ENCODE results near the gene FKBP8. TPM values are rescaled to one million over a fixed set of nuclear protein-coding genes. Genes with fewer than 3 reads are reported as not detected.

Gene FKBP8
- total RNA-seq, 2 experiments from 2014 or later: 232 to 236 TPM

DNA sequence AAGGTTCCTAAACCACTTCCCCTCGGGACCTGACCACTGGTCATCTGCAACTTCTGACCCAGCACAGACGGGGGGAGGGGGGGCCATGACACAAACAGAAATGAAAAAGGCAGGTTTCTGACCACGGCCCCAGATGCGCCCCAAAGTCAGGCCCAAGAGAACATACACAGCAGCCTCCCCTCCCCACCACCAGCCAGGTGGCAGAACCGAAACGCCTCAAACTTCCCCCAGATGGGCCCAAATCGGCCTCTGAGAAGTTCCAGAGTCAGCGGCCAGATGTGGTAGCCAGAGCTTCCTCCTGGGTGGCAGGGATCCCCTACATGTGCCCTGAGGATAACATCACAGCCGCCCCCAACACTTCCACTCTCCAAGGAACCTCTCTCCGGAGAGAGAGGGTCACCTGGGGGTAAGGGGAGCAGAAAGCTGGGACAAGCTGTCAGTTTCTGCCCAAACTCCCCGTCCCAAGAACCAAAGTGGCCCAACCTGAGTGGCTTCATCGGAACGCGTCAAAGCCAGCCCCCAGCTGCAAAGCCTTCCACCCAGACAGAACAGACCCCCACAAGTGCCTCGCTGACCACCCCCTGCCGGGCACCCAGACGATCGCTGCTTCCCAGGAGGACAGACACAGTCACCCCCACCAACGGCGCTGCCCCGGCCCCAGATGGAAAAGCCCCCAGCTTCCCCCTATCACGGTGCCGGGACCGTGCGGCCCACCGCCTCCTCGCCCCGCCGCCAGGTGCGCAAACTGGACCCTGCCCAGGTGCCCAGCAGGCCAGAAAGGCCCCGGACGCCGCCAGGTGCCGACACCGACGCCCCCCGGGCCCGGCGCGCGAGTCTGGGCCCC is 22.3 kb downstream of the FKBP8 start:
- intact Hi-C loops (cut with micrococcal nuclease): loop anchor here (2.0 kb wide), 2 partner anchors 14 to 50 kb away; no protein-coding TSS in a partner anchor
- Mint-ChIP-seq H3K9me3 (no peaks in the 10 kb centered on the region), H3K27ac (peak overlapping the region; percentile 92), H3K4me3 (peak overlapping the region; percentile 90), H3K4me1 (ENCODE audit: low read depth) (peaks cover 24% of the 10 kb centered on the region), H3K27me3 (no peaks in the 10 kb centered on the region), H3K36me3 (no peaks in the 10 kb centered on the region)
- POLR2A ChIA-PET: interaction anchor here (0.7 to 4.3 kb wide), 14 partner anchors 14 to 682 kb away, joined by 3 to 21 read pairs (median 6); partner anchors contain the start of genes FKBP8, KXD1, NR2C2AP and REX1BD
- CTCF ChIA-PET: interaction anchor here (0.7 to 4.7 kb wide), 26 partner anchors 13 to 518 kb away, joined by 3 to 91 read pairs (median 8); partner anchors contain the start of genes FKBP8, REX1BD and UBA52
- DNase-seq: peak; percentile 38

DNA sequence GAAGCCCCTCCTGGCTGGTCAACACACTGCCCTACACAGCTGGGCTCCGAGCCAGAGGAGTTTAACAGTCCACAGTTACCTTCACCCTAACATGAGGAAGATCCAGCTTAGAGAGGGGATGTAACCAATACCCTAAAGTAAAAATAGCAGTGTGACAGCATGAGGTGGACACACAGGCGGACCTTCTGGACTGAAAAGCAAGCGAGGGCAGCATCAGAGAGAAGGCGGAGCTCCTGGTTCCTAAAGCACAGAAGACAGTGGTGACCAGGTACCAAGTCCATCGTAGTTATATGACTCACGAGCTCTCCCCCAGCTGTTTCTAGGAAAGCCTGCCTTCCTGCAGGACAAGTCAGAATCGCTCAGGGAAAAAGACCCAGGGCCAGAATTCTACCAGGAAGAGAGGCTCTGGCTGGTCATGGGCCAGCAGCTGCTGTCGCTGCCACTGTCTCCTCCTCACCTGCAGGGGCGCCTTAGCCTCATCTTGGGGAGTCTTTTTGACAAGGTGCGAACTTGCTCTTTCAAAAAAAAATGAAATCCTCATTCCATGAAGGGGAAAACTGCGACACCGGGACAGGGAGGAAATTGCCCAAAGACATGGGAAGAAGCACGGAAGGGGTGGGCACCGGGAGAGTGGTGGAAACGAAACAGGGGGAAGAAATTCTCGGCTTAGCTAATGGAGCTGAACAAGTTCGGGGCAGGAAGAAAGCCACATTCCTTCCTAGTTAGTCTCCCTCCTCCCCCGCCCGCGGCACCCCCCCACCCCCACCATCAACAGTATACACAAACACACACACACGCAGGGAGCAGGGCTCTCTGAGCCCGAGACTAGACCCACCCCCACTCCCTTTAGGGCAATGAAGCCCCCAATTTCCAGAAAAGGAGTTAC is 23.2 kb downstream of the FKBP8 start:
- Mint-ChIP-seq H3K27ac (peak overlapping the region; percentile 86), H3K4me1 (ENCODE audit: low read depth) (peaks cover 33% of the 10 kb centered on the region), H3K4me3 (peak overlapping the region; percentile 90), H3K36me3 (no peaks in the 10 kb centered on the region), H3K9me3 (no peaks in the 10 kb centered on the region), H3K27me3 (no peaks in the 10 kb centered on the region)
- intact Hi-C loops (cut with micrococcal nuclease): loop anchor here (2.0 kb wide), 2 partner anchors 13 to 49 kb away; no protein-coding TSS in a partner anchor
- DNase-seq: peak; percentile 72
- ChIA-PET POLR2A (interaction anchor here (0.7 to 4.3 kb wide), 13 partner anchors 11 to 683 kb away, joined by 3 to 21 read pairs (median 4); partner anchors contain the start of genes KXD1, NR2C2AP, REX1BD and UPF1), CTCF (interaction anchor here (0.7 to 4.7 kb wide), 35 partner anchors 9 to 518 kb away, joined by 3 to 91 read pairs (median 5); partner anchors contain the start of genes FKBP8, KXD1, REX1BD and UBA52)

DNA sequence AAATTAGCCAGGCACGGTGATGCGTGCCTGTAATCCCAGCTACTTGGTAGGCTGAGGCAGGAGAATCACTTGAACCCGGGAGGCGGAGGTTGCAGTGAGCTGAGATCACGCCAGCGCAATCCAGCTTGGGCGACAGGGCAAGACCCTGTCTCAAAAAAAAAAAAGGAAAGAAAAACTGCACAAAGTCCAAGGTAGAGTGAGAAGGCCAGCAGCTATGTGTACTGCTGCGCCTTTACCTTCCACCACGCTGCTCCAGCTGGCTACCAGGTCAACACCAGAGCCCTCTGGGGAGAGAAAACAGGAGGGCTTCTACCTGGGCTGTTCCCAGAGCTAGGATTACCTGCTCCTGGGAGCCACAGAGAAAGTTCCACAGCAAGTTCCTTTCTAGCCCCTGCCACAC is 24.7 kb downstream of the FKBP8 start:
- no peak for DNase-seq
- Mint-ChIP-seq H3K27me3 (no peaks in the 10 kb centered on the region), H3K4me1 (ENCODE audit: low read depth) (peaks cover 41% of the 10 kb centered on the region), H3K27ac (no peak overlapping the region), H3K36me3 (no peaks in the 10 kb centered on the region), H3K9me3 (no peaks in the 10 kb centered on the region), H3K4me3 (no peak overlapping the region)
- POLR2A ChIA-PET: interaction anchor here (1.0 kb wide), 1 partner anchor 25 kb away, joined by 4 read pairs; the partner anchor contains the start of gene FKBP8
- CTCF ChIA-PET: interaction anchor here (0.6 to 4.7 kb wide), 8 partner anchors 10 to 328 kb away, joined by 3 to 61 read pairs (median 12); partner anchors contain the start of gene REX1BD
- intact Hi-C loops (cut with micrococcal nuclease): no loop called here

DNA sequence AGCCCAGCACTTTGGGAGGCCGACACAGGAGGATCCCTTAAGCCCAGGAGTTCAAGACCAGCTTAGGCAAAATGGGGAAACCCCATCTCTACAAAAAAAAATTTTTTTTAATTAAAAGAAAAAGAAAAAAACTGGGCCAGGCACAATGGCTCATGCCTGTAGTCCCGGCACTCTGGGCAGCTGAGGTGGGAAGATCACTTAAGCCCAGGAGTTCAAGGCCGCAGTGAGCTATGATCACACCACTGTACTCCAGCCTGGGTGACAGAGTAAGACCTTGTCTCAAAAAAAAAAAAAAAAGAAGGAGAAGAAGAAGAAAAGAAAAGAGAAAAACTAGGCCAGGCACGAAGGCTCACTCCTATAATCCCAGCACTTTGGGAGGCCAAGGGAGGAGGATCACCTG is 25.8 kb downstream of the FKBP8 start:
- intact Hi-C loops (cut with micrococcal nuclease): no loop called here
- no peaks in the 10 kb centered on the region for H3K27me3 Mint-ChIP-seq
- peaks cover 47% of the 10 kb centered on the region for H3K4me1 Mint-ChIP-seq (ENCODE audit: low read depth)
- no peaks in the 10 kb centered on the region for H3K9me3 Mint-ChIP-seq
- H3K4me3 Mint-ChIP-seq: no peak overlapping the region
- DNase-seq: no peak
- H3K36me3 Mint-ChIP-seq: no peaks in the 10 kb centered on the region
- H3K27ac Mint-ChIP-seq: no peak overlapping the region
- CTCF ChIA-PET: interaction anchor here (1.0 to 2.7 kb wide), 4 partner anchors 9 to 48 kb away, joined by 3 to 7 read pairs (median 6); no protein-coding TSS in a partner anchor
- POLR2A ChIA-PET: no interaction called here

DNA sequence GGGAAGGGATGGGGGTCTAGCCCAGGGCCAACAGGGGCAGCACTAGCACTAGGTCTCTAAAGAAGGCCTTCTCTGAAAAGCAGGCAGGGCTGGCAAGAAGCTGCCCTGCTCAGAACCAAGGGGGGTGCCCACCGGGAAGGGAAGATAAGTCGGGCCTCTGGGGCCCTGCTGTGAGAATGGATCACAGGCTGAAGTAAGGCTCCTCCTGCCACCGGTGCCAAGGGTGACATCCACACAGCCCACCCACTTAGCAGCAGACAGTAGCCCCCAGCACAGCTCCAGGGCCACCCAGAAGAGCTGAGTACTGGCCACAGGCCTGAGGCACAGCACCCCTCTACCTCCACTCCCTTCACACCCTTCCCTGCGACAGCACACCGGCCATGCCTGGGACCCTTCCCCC is 27.4 kb downstream of the FKBP8 start:
- H3K27me3 Mint-ChIP-seq: no peaks in the 10 kb centered on the region
- no peak overlapping the region for H3K4me3 Mint-ChIP-seq
- no peaks in the 10 kb centered on the region for H3K36me3 Mint-ChIP-seq
- CTCF ChIA-PET: interaction anchor here (1.3 kb wide), 1 partner anchor 45 kb away, joined by 5 read pairs; no protein-coding TSS in a partner anchor
- H3K9me3 Mint-ChIP-seq: no peaks in the 10 kb centered on the region
- no peak overlapping the region for H3K27ac Mint-ChIP-seq
- POLR2A ChIA-PET: interaction anchor here (2.0 kb wide), 1 partner anchor 9 kb away, joined by 4 read pairs; no protein-coding TSS in a partner anchor
- H3K4me1 Mint-ChIP-seq (ENCODE audit: low read depth): peaks cover 45% of the 10 kb centered on the region
- intact Hi-C loops (cut with micrococcal nuclease): no loop called here
- DNase-seq: no peak

DNA sequence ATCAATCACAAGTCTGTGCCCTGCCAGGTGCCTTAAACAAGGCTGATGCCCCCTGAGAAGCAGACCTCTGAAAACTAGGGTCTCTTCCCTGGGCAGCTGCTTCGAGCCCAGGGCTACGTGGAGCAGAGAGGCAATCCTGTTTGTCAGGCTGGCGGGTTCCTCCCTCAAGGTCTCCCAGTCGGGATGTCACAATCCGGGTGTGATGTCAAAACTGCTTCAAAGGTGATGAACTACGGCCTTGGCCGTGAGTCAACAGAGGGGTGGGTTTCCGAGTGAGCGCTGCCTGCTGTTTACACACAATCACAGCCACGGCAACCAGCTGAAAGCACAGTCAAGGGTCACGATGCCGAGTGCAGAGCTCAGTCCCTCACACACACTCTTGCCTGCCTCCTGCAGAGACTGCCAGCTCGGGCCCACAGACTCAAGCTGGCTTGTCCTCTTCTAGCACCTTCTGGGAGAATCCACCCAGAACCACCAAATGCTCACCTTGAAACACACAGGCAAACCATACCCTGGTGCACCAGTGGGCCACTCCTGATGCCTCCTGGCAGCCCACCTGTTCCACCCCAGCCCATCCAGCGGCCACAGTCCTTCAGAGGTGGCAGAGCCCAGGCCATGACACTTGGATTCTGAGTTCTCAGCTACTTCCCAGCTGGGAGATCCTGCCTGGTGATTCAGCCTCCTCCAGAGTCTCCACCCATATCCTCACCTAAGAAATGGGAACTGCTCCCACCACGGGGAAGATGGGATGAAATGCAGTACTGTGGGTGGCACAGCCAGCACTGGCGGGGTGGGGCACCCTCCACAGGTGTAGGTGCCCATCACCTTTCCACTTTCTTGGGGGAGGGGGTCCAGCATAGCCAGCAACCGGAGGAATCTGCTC is 28.3 kb downstream of the FKBP8 start:
- H3K4me1 Mint-ChIP-seq (ENCODE audit: low read depth): peaks cover 51% of the 10 kb centered on the region
- no peaks in the 10 kb centered on the region for H3K9me3 Mint-ChIP-seq
- peak overlapping the region; percentile 35 for H3K27ac Mint-ChIP-seq
- no peaks in the 10 kb centered on the region for H3K27me3 Mint-ChIP-seq
- H3K36me3 Mint-ChIP-seq: no peaks in the 10 kb centered on the region
- intact Hi-C loops (cut with micrococcal nuclease): no loop called here
- CTCF ChIA-PET: interaction anchor here (1.3 kb wide), 2 partner anchors 19 to 44 kb away, joined by 3 to 5 read pairs; no protein-coding TSS in a partner anchor
- DNase-seq: peak; percentile 51
- no peak overlapping the region for H3K4me3 Mint-ChIP-seq
- POLR2A ChIA-PET: interaction anchor here (0.7 to 2.0 kb wide), 2 partner anchors 8 to 10 kb away, joined by 3 to 4 read pairs; no protein-coding TSS in a partner anchor

DNA sequence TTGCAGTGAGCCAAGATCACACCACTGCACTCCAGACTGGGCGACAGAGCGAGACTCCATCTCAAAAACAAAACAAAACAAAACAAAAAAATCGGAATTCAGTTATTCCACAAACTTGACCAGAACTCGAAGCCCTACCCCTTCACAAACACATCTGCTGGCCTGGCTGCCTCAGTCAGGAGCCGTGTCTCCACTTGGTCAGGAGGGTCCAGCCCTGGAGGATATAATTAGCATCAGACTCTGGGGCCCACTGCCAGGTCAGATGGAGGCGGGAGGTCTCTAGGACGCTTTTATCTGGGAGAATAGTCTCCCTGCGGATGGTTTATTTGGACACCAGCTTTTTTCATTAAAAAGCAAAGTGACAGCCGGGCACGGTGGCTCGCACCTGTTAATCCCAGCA is 29.5 kb downstream of the FKBP8 start:
- Mint-ChIP-seq H3K27me3 (no peaks in the 10 kb centered on the region), H3K4me1 (ENCODE audit: low read depth) (peaks cover 54% of the 10 kb centered on the region), H3K36me3 (no peaks in the 10 kb centered on the region), H3K4me3 (no peak overlapping the region), H3K27ac (no peak overlapping the region), H3K9me3 (no peaks in the 10 kb centered on the region)
- DNase-seq: no peak
- POLR2A ChIA-PET: interaction anchor here (0.8 kb wide), 1 partner anchor 64 kb away, joined by 3 read pairs; no protein-coding TSS in a partner anchor
- CTCF ChIA-PET: no interaction called here
- intact Hi-C loops (cut with micrococcal nuclease): no loop called here

DNA sequence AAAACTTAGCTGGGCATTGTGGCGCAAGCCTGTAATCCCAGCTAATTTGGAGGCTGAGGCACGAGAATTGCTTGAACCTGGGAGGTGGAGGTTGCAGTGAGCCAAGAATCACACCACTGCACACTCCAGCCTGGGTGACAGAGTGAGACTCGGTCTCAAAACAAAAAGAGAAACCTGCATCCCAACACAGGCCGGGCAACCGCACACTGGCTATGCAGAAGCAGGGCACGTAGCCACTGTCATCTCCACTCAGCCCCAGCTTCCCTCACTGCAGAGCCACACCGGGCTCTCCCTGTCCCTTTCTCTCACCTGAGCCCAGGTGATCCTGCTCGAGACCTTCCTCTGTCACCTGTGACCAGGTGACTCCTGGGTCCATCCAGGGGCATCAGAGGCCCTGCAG is 33.2 kb downstream of the FKBP8 start:
- DNase-seq: no peak
- intact Hi-C loops (cut with micrococcal nuclease): no loop called here
- H3K27ac Mint-ChIP-seq: no peak overlapping the region
- H3K27me3 Mint-ChIP-seq: no peaks in the 10 kb centered on the region
- ChIA-PET CTCF (interaction anchor here (0.6 to 11.1 kb wide), 4 partner anchors 11 to 48 kb away, joined by 3 to 91 read pairs (median 4); partner anchors contain the start of gene ELL), POLR2A (no interaction called here)
- H3K36me3 Mint-ChIP-seq: no peaks in the 10 kb centered on the region
- H3K4me3 Mint-ChIP-seq: no peak overlapping the region
- H3K9me3 Mint-ChIP-seq: no peaks in the 10 kb centered on the region
- H3K4me1 Mint-ChIP-seq (ENCODE audit: low read depth): peaks cover 61% of the 10 kb centered on the region

DNA sequence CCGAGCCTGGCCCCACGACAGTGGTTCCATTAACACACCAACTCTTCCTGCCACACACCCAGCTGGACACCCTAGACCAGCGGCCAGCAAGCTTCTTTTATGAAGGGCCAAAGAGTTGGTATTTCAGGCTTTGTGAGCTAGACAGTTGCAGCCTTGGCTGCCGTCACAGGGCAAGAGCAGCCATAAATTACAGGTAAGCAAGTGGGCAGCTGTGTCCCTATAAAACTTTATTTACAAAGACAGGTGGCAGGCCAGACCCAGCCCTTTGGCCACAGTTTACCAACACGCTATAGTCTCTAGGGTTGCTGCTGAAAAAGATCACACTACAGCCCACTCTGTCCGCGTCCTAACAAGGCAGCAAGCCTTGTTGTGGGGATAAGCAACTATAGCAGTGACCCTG is 34.8 kb downstream of the FKBP8 start:
- Mint-ChIP-seq H3K27ac (no peak overlapping the region), H3K4me1 (ENCODE audit: low read depth) (peaks cover 69% of the 10 kb centered on the region), H3K36me3 (no peaks in the 10 kb centered on the region), H3K4me3 (no peak overlapping the region), H3K27me3 (no peaks in the 10 kb centered on the region), H3K9me3 (no peaks in the 10 kb centered on the region)
- ChIA-PET CTCF (interaction anchor here (0.6 to 11.1 kb wide), 8 partner anchors 9 to 85 kb away, joined by 3 to 91 read pairs (median 4); partner anchors contain the start of gene ELL), POLR2A (interaction anchor here (1.2 kb wide), 1 partner anchor 11 kb away, joined by 3 read pairs; no protein-coding TSS in a partner anchor)
- intact Hi-C loops (cut with micrococcal nuclease): no loop called here
- DNase-seq: no peak

DNA sequence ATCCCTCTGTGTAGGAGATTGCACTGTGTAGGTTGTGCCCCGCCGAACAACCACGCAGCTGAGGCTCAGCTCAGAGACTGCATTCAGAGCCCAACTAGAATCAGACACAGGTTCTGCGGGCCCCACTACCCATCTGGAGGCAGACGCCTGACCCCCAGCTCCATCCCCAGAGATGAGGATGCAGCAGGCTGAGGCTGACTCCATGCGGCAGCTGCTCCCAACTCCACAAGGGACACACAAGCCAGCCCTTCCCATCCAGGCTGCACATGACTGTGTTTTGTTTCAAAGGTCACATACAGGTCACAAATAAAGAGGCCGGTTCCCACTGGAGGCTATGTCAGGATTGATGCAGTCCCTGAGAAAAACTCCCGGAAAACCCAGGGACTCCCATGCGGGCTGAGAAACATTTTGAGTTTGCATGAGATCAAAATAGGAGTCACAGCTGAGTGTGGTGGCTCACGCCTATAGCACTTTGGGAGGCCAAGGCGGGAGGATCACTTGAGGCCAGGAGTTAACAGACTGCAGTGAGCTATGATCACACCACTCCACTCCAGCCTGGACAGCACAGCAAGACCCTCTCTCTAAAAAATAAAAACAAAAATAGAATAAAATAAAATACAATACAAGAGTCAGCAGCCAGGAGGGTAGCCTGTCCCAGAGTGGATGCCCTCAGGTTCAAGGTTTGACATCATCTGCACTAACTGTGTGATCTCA is 35.5 kb downstream of the FKBP8 start:
- Mint-ChIP-seq H3K27me3 (no peaks in the 10 kb centered on the region), H3K36me3 (no peaks in the 10 kb centered on the region), H3K4me1 (ENCODE audit: low read depth) (peaks cover 71% of the 10 kb centered on the region), H3K4me3 (no peak overlapping the region), H3K9me3 (no peaks in the 10 kb centered on the region), H3K27ac (peak overlapping the region; percentile 83)
- ChIA-PET CTCF (interaction anchor here (0.6 to 11.1 kb wide), 7 partner anchors 10 to 86 kb away, joined by 3 to 91 read pairs (median 6); partner anchors contain the start of gene ELL), POLR2A (interaction anchor here (0.9 kb wide), 1 partner anchor 12 kb away, joined by 4 read pairs; no protein-coding TSS in a partner anchor)
- intact Hi-C loops (cut with micrococcal nuclease): loop anchor here (2.0 kb wide), 1 partner anchor 13 kb away; no protein-coding TSS in a partner anchor
- DNase-seq: no peak
